Measurements from ENCODE around the gene TMEM167A. TPM values are rescaled to one million over a fixed set of nuclear protein-coding genes. Genes with fewer than 3 reads are reported as not detected.
A peak's percentile ranks its signal among the peaks of the same experiment; 100 is the strongest.

The TMEM167A gene, protein sequence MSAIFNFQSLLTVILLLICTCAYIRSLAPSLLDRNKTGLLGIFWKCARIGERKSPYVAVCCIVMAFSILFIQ
- 10 to 100 TPM; 31.7 to 50.1 TPM for total RNA-seq

DNA sequence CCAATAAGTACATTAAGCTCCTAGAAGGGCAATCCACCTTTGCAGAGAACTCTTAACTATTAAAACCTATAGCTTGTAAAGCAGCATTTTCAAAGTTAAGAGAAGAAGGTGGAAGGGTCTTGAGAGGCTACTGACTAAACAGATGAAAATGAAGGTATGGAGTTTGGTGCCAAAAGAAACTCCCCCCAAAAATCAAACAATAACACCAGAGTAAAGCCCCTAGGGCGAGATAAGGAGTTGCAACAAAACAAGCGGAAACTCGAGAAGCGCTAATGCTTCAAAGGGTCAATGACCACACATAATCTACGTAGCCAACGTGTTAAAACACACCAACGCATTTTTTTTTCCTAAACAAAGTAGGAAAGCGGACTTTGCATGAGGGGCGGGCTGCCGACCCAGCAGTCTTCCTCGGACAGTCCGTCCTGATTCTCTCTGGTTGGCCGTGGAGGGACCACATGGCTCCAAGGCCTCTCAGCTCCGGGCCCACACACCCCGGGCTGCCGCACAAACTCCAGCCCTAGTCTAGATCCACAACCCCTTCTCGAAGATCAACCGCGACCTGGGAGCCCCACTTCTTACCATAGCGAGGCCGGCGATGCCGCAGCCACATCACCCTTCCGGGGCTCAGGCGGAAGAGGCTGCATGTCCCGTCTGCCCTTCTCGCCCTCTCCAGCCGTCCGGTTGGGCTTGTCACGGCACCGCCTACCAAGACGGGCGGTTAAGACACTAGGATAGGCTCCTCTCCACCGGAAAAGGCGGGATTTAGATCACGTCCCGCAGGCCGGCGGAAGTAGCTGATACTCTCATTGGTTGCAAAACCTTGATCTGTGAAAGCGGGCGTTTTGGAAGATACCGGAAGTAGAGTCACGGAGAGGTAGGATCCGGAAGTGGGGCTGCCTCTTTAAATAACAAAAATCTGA, at the start of gene TMEM167A, which contains the start of gene XRCC4:
TMEM167A (minus strand) TSS at position 653 of the 920 bp plus-strand sequence; CDS start at position 582, 71 bp downstream.
XRCC4 (plus strand) TSS at position 806 of the 920 bp plus-strand sequence. CDS start 27,373 bp downstream, outside the sequence.
- H3K9me3 ChIP-seq, result no peaks in the 10 kb centered on the region
- peak; percentile 98 for DNase-seq (ENCODE audit: low spot score)
- no peaks in the 10 kb centered on the region for H3K27me3 ChIP-seq
- peak within 1 kb of the TSS; percentile 81 to 83 for H3K4me3 ChIP-seq
- peaks cover 0 to 48% of the 10 kb centered on the region in 2 donors for H3K4me1 ChIP-seq
- peak within 1 kb of the TSS; percentile 85 to 88 for H3K27ac ChIP-seq
- TF ChIP-seq, protein P1, sequence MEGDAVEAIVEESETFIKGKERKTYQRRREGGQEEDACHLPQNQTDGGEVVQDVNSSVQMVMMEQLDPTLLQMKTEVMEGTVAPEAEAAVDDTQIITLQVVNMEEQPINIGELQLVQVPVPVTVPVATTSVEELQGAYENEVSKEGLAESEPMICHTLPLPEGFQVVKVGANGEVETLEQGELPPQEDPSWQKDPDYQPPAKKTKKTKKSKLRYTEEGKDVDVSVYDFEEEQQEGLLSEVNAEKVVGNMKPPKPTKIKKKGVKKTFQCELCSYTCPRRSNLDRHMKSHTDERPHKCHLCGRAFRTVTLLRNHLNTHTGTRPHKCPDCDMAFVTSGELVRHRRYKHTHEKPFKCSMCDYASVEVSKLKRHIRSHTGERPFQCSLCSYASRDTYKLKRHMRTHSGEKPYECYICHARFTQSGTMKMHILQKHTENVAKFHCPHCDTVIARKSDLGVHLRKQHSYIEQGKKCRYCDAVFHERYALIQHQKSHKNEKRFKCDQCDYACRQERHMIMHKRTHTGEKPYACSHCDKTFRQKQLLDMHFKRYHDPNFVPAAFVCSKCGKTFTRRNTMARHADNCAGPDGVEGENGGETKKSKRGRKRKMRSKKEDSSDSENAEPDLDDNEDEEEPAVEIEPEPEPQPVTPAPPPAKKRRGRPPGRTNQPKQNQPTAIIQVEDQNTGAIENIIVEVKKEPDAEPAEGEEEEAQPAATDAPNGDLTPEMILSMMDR (IDR thresholded peaks at IDR 0.05), result no peak
- no peaks in the 10 kb centered on the region for H3K36me3 ChIP-seq

DNA sequence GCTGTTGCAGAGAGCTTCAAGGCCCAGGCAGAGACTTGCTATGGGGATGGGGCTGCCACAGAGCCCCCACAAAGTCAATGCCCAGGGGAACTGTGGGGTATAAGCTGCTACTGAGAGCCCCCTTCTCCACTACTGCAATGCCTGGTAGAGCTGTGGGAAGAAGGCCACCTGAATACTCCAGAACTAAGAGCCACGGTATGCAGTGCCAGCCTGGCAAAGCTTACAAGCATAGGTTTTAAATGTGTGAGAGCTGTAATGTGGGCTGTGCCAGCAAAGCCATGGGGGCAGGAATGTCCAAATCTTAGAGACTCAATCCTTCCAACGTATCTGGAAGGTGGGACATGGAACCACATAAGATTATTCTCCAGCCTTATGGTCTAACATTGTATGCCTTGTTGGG, 49.3 kb upstream of the TMEM167A start:
- TF ChIP-seq, protein P1 (IDR thresholded peaks at IDR 0.05), result no peak
- no peak for DNase-seq (ENCODE audit: low spot score)
- Histone ChIP-seq H3K9me3 (no peaks in the 10 kb centered on the region), H3K27ac (no peak overlapping the region), H3K4me3 (no peak overlapping the region), H3K27me3 (no peaks in the 10 kb centered on the region), H3K4me1 (no peaks in the 10 kb centered on the region), H3K36me3 (no peaks in the 10 kb centered on the region)

DNA sequence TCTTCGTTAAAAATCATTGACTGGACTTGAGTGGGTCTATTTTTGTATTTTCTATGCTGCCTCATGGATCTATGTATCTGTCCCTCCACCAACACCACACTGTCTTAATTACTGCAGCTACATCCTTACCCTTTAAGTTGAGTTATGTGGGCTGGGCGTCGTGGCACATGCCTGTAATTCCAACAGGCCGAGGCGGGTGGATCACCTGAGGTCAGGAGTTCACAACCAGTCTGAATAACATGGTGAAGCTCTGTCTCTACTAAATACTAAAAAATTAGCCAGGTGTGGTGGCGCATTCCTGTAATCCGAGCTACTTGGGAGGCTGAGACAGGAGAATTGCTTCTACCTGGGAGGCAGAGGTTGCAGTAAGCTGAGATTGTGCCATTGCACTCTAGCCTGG, 48.4 kb upstream of the TMEM167A start:
- DNase-seq (ENCODE audit: low spot score), result no peak
- TF ChIP-seq, protein P1 (IDR thresholded peaks at IDR 0.05), result no peak
- no peaks in the 10 kb centered on the region for H3K27me3 ChIP-seq
- H3K9me3 ChIP-seq, result no peaks in the 10 kb centered on the region
- H3K4me1 ChIP-seq, result no peaks in the 10 kb centered on the region
- H3K4me3 ChIP-seq, result no peak overlapping the region
- H3K36me3 ChIP-seq, result no peaks in the 10 kb centered on the region
- H3K27ac ChIP-seq, result no peak overlapping the region

DNA sequence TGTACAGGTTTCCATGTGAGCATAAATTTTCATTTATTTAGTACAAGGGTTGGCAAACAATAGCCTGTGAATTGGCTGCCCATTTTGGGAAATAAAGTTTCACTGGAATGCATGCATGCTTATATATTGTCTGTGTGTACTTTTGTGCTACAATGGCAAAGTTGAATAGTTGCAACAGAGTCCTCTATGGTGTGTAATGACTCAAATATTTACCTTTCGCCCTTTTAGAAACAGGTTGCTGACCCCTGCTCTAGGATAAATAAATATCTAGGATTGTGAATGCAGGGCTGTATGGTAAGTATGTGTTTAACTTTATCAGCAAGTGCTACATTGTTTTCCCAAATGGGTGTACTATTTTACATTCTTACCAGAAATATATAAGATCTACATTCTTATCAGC, 47.4 kb upstream of the TMEM167A start:
- Histone ChIP-seq H3K27ac (no peak overlapping the region), H3K9me3 (no peaks in the 10 kb centered on the region), H3K27me3 (no peaks in the 10 kb centered on the region), H3K4me3 (no peak overlapping the region), H3K4me1 (no peaks in the 10 kb centered on the region), H3K36me3 (no peaks in the 10 kb centered on the region)
- TF ChIP-seq, protein P1 (IDR thresholded peaks at IDR 0.05), result no peak
- no peak for DNase-seq (ENCODE audit: low spot score)

DNA sequence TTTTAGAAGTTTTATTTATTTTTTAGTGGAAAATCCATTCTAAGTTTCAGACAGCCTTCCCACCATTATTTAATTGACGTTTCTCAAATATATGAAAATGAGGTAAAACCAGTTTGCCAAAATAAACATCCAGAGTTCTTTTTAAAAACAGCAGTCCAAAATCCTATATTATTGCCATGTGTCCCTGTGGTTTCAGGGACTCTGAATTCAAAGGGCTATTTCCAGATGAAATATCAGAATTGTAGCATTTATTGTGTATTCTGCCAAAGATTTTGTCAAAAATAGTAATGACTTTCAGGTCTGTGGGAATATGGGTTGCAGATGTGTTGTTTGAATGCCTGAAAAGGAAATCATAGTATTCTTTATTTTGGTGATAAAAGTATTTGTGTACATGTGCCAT, 41.8 kb upstream of the TMEM167A start:
- Histone ChIP-seq H3K4me1 (no peaks in the 10 kb centered on the region), H3K27ac (no peak overlapping the region), H3K4me3 (no peak overlapping the region), H3K9me3 (peaks cover 0 to 7% of the 10 kb centered on the region in 2 donors), H3K27me3 (no peaks in the 10 kb centered on the region), H3K36me3 (no peaks in the 10 kb centered on the region)
- DNase-seq (ENCODE audit: low spot score), result no peak
- TF ChIP-seq, protein P1 (IDR thresholded peaks at IDR 0.05), result no peak

All from right atrium auricular region (tissue), 2 donors.